Parathyroid adenoma (tissue), 2 donors: ENCODE data around the gene SYNRG.

Experiments used
- H2AFZ ChIP-seq: fragments of 300-600 bp; sonication (generic); one replicate; pipeline ENCODE4 v1.7.0; 2017; ENCODE audit warnings: antibody characterized with exemption, mild to moderate bottlenecking
- H3K27ac ChIP-seq: fragments of 300-600 bp; sonication (generic); one replicate; pipeline ENCODE4 v1.7.0; 2017
- H3K27me3 ChIP-seq: fragments of 300-600 bp; sonication (generic); one replicate; pipeline ENCODE4 v1.7.0; 2017; ENCODE audit warnings: low read length; ENCODE audit not compliant: control insufficient read depth, insufficient read depth
- H3K36me3 ChIP-seq: fragments of 300-600 bp; sonication (generic); one replicate; pipeline ENCODE4 v1.7.0; 2017; ENCODE audit warnings: low read length; ENCODE audit not compliant: control insufficient read depth, insufficient read depth
- H3K4me1 ChIP-seq: fragments of 300-600 bp; sonication (generic); one replicate; pipeline ENCODE4 v1.7.0; 2017; ENCODE audit warnings: control low read depth
- H3K4me2 ChIP-seq: fragments of 300-600 bp; sonication (generic); one replicate; pipeline ENCODE4 v1.7.0; 2017; ENCODE audit warnings: low read length
- H3K4me3 ChIP-seq: fragments of 300-600 bp; sonication (generic); one replicate; pipeline ENCODE4 v1.7.0; 2017; ENCODE audit warnings: low read depth, low read length
- H3K79me2 ChIP-seq: fragments of 300-600 bp; sonication (generic); one replicate; pipeline ENCODE4 v1.7.0; 2017; ENCODE audit warnings: control low read depth
- H3K9ac ChIP-seq: fragments of 300-600 bp; sonication (generic); one replicate; pipeline ENCODE4 v1.7.0; 2017; ENCODE audit warnings: mild to moderate bottlenecking
- H3K9me3 ChIP-seq: fragments of 300-600 bp; sonication (generic); one replicate; pipeline ENCODE4 v1.7.0; 2017; ENCODE audit warnings: low read length; ENCODE audit not compliant: control insufficient read depth
- TF ChIP-seq, protein P1 (sequence below): fragments of 300-600 bp; sonication (generic); IDR thresholded peaks from one replicate; pipeline ENCODE4 v1.7.0; 2017; ENCODE audit warnings: antibody characterized with exemption, mild to moderate bottlenecking
- donor health status: primary hyperparathyroidism.

SYNRG gene

DNA sequence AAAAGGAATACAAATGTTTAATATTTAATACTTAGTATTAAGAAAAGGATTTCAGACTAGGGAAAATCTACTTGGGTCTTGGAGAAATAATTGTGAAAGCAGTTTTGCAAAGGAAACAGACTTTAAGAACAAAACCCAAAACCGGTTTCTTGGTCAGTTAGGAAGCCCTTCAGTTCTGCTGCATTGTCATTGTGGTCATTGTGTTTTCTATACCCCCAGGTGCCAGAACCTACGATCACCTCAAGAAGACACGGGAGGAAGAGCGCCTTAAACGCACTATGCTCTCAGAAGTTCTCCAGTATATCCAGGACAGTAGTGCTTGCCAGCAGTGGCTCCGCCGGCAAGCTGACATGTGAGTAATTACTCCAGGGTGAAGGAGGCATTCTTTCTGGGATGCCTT is 139.0 kb downstream of the SYNRG start:
- Histone ChIP-seq H3K4me2 (no peak overlapping the region), H3K4me3 (no peak overlapping the region), H3K27ac (no peak overlapping the region), H3K9ac (no peak overlapping the region), H3K79me2 (no peaks in the 10 kb centered on the region), H3K27me3 (no peaks in the 10 kb centered on the region), H2AFZ (no peak overlapping the region), H3K36me3 (no peaks in the 10 kb centered on the region), H3K9me3 (no peaks in the 10 kb centered on the region), H3K4me1 (no peaks in the 10 kb centered on the region)
- TF ChIP-seq, protein P1, sequence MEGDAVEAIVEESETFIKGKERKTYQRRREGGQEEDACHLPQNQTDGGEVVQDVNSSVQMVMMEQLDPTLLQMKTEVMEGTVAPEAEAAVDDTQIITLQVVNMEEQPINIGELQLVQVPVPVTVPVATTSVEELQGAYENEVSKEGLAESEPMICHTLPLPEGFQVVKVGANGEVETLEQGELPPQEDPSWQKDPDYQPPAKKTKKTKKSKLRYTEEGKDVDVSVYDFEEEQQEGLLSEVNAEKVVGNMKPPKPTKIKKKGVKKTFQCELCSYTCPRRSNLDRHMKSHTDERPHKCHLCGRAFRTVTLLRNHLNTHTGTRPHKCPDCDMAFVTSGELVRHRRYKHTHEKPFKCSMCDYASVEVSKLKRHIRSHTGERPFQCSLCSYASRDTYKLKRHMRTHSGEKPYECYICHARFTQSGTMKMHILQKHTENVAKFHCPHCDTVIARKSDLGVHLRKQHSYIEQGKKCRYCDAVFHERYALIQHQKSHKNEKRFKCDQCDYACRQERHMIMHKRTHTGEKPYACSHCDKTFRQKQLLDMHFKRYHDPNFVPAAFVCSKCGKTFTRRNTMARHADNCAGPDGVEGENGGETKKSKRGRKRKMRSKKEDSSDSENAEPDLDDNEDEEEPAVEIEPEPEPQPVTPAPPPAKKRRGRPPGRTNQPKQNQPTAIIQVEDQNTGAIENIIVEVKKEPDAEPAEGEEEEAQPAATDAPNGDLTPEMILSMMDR, result no peak

DNA sequence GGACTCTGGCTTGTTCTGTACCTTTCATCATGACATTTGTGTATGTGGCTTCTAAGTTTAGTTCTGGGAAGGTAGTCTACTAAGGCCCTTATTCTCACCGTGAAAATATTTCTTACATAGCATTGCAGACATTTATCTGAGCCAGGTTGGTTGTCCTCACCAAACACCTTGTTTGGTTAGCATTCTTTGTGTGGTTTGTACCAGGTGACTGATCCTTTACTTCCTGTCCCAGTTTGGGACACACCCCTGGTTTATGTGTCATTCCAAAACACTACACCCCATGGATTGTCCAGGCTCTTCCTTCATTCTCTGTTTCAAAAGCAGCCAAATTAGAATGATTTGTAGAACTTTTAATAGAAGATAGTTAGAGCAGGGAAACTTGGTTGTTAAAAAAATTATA is 142.7 kb downstream of the SYNRG start:
- Histone ChIP-seq H3K79me2 (no peaks in the 10 kb centered on the region), H3K4me2 (no peak overlapping the region), H3K36me3 (no peaks in the 10 kb centered on the region), H2AFZ (no peak overlapping the region), H3K27me3 (no peaks in the 10 kb centered on the region), H3K9ac (no peak overlapping the region), H3K27ac (no peak overlapping the region), H3K9me3 (no peaks in the 10 kb centered on the region), H3K4me1 (no peaks in the 10 kb centered on the region), H3K4me3 (no peak overlapping the region)
- TF ChIP-seq, protein P1, result no peak

DNA sequence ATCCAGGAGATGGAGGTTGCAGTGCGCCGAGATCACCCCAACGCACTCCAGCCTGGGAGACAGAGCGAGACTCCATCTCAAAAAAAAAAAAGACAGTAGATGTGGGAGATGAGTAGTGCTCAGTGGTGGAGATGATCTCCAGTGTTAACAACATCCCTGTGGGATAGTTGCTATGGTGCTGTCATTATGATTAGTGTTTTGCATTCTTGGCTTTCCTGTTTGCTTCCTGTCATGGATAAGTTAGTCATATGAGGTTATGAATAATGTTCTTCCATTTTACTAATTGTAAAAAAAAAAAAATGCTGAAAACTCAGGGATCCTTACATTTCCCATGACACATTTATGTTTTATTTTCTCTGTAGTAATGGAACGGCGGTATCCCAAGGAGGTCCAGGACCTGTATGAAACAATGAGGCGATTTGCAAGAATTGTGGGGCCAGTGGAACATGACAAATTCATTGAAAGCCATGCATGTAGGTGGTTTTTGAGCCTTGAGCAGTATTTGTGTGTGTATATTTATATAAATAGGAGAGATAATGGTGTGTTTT is 144.1 kb downstream of the SYNRG start:
- Histone ChIP-seq H3K27ac (no peak overlapping the region), H3K79me2 (no peaks in the 10 kb centered on the region), H2AFZ (no peak overlapping the region), H3K9me3 (no peaks in the 10 kb centered on the region), H3K4me1 (no peaks in the 10 kb centered on the region), H3K9ac (no peak overlapping the region), H3K27me3 (no peaks in the 10 kb centered on the region), H3K36me3 (no peaks in the 10 kb centered on the region), H3K4me3 (no peak overlapping the region), H3K4me2 (no peak overlapping the region)
- TF ChIP-seq, protein P1, result no peak
